Gastroesophageal sphincter (tissue), 3 donors: ENCODE results near the gene GNL3.

Experiments
- CTCF ChIP-seq, 4 experiments: fragments of 200-600 bp in 2 of 4; fragments of 450-650 bp in 2 of 4; sonication (generic) in 1 of 4; IDR thresholded peaks; one replicate each; pipeline ENCODE4 v1.5.1; 2017 to 2019; ENCODE audit warnings: antibody characterized with exemption in 4 of 4, mild to moderate bottlenecking in 2 of 4, moderate library complexity in 2 of 4
- POLR2AphosphoS5 ChIP-seq: sonication (generic); formaldehyde crosslinking; IDR thresholded peaks from one replicate; pipeline ENCODE4 v1.6.1; 2017; ENCODE audit warnings: antibody characterized with exemption

- TF ChIP-seq CTCF (IDR thresholded peaks at IDR 0.05) = no peak
- no peak for TF ChIP-seq POLR2AphosphoS5
Measured at GRCh38 chr3:52731590-52731989, 45.8 kb downstream of the GNL3 start.
